Activated B cell treated with CpG ODN at 0.5 μM for 24 hours (primary cell): ENCODE results near the gene CXXC5. TPM values are rescaled to one million over a fixed set of nuclear protein-coding genes. Genes with fewer than 3 reads are reported as not detected.

Experiments
- ATAC-seq: fragments of 200-7000 bp; cut with Tn5 transposase; one replicate; pipeline ENCODE4 v1.10.0; 2021; ENCODE audit warnings: low read depth, mild to moderate bottlenecking, moderate library complexity
- CTCF ChIA-PET: fragments of 350-600 bp; sonication (Branson Sonifier 250); formaldehyde crosslinking; loops from one replicate; lab custom pipeline; 2021; ENCODE audit warnings: antibody characterized with exemption; lab: Charles Lee
- POLR2A ChIA-PET: fragments of 350-600 bp; sonication (Branson Sonifier 250); formaldehyde crosslinking; loops from one replicate; lab custom pipeline; 2021; ENCODE audit warnings: antibody characterized with exemption; lab: Charles Lee
- DNase-seq: peaks from one replicate; pipeline ENCODE4 v3.0.0; 2022
- H3K27ac Mint-ChIP-seq: one replicate; pipeline ENCODE4 v1.8.0; 2020; ENCODE audit warnings: mixed read lengths
- H3K27me3 Mint-ChIP-seq: one replicate; pipeline ENCODE4 v1.8.0; 2021; ENCODE audit warnings: mixed read lengths
- H3K36me3 Mint-ChIP-seq: one replicate; pipeline ENCODE4 v1.8.0; 2021; ENCODE audit warnings: low read depth, mixed read lengths
- H3K4me1 Mint-ChIP-seq: one replicate; pipeline ENCODE4 v1.8.0; 2021; ENCODE audit warnings: mixed read lengths
- H3K4me3 Mint-ChIP-seq: one replicate; pipeline ENCODE4 v1.8.0; 2020; ENCODE audit warnings: mild to moderate bottlenecking, mixed read lengths
- H3K9me3 Mint-ChIP-seq: one replicate; pipeline ENCODE4 v1.8.0; 2020; ENCODE audit warnings: mixed read lengths
- CTCF ChIP-seq: fragments of 200-600 bp; IDR thresholded peaks from one replicate; pipeline ENCODE4 v1.8.0; 2022; ENCODE audit warnings: antibody characterized with exemption, mild to moderate bottlenecking
- intact Hi-C: fragments of 100-400 bp; cut with micrococcal nuclease; formaldehyde crosslinking; loops from one replicate; pipeline ENCODE4 v1.15.1; 2024
- total RNA-seq: library from RNA; stranded (reverse); gene quantifications from 2 replicates; pipeline ENCODE4 v1.2.3, GENCODE V29; 2022

Gene CXXC5
- total RNA-seq, 1 donor from 2014 or later, result 115 TPM

DNA sequence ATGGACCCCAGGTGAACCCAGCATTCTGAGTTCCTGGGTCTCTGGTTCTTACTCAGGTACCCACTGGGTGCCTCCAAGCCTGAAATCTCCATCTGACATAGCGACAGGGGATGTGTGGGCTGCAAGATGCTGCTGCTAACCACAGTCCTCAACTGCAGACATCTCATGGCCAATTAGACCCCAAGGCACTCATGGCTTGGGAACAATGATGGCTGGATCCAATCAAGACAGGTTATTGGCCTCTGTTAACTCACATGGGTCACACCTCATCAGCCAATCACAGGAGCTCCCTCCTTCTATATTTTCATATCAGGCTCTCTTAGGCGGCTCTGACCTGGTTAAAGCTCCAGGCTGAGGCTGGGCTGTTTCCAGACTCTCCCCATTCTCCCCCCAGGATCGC, 57.0 kb downstream of the CXXC5 start:
- DNase-seq (no peak), ATAC-seq (no peak)
- ChIA-PET CTCF (interaction anchor here (1.0 to 1.8 kb wide), 2 partner anchors 15 to 61 kb away, joined by 3 to 4 read pairs; no protein-coding TSS in a partner anchor), POLR2A (no interaction called here)
- H3K9me3 Mint-ChIP-seq, result no peaks in the 10 kb centered on the region
- no peaks in the 10 kb centered on the region for H3K36me3 Mint-ChIP-seq
- no peak overlapping the region for H3K27ac Mint-ChIP-seq
- H3K4me1 Mint-ChIP-seq, result peaks cover 48% of the 10 kb centered on the region
- intact Hi-C loops, result no loop called here
- peaks cover 8% of the 10 kb centered on the region for H3K27me3 Mint-ChIP-seq
- no peak overlapping the region for H3K4me3 Mint-ChIP-seq
- TF ChIP-seq CTCF, result no peak

DNA sequence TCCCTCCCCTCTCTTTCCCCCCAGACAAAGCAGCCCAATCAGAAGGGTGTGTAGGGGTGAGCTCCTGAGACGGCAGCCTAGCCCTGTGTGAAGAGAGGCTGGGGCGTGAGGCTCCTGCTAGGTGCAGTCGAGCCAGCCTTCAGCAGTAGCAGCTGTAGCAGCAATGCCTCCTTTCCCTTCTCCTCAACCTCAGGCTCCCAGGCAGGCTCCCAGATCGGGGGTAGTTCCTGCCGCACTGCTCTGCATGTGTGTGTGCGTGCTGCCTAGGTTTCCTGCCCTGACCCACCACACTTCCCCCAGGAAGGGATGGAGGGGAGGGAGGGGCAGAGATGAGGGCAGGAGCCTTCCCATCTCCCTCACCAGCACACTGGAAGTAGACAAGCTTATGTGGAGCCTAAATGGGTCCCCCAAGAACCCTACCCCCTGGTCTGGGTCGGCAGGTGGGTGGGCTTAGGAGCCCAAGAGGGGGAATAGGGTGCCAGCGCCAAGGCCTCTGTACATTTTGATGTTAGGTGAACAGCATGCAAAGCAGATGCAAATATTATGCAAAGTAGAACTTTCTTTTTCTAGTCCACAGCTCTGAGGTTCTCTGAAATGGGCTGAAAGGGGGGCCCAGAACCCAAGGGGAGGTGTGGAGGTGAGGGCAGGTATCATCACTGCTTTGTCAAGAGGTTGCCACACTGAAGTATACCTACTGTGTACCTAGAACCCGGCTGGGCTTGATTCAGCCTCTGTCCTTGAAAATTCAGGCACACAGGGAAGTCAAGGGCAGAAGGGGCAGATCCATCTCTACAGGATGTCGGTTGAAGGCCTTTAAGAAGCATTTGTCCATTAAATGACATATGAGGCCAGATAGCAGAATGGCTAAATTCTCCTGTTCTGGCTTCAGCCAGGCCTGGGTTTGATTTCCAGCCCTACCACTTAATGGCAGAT, 57.8 kb downstream of the CXXC5 start:
- ChIA-PET POLR2A (interaction anchor here (1.9 kb wide), 1 partner anchor 70 kb away, joined by 6 read pairs; no protein-coding TSS in a partner anchor), CTCF (interaction anchor here (1.0 to 1.8 kb wide), 3 partner anchors 15 to 72 kb away, joined by 3 to 4 read pairs (median 4); no protein-coding TSS in a partner anchor)
- H3K9me3 Mint-ChIP-seq, result no peaks in the 10 kb centered on the region
- H3K27ac Mint-ChIP-seq, result no peak overlapping the region
- no peak for ATAC-seq
- no peak overlapping the region for H3K4me3 Mint-ChIP-seq
- H3K27me3 Mint-ChIP-seq, result peaks cover 8% of the 10 kb centered on the region
- intact Hi-C loops, result no loop called here
- no peaks in the 10 kb centered on the region for H3K36me3 Mint-ChIP-seq
- TF ChIP-seq CTCF, result no peak
- H3K4me1 Mint-ChIP-seq, result peaks cover 47% of the 10 kb centered on the region
- no peak for DNase-seq

DNA sequence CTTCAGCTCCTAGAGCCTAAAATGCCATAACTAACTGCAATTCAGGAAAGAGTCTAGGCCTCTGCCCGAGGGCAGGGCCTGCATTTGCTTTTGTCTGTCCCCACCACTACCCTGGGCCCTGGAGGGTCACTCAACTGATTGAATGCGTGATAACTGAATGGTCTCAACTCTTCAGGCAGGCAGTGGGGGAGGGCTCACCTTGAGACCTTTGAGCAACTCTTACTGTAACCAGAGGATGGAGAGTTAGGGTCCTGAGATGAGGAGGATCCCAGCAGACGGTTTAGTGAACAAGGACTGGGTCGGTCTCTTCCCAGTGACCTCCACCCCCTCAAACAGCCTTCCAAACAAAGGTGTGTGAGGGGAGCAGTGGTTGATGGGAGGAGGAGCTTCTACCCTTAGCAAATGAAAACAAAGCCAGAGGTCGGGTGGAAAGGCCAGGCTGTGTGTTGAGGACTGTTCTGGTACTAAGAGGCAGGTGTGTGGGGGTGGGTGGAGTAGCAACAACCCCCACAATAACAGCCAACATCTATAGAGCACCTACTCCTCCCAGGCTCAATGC, 59.4 kb downstream of the CXXC5 start:
- CTCF ChIA-PET, result no interaction called here
- intact Hi-C loops, result no loop called here
- no peak for ATAC-seq
- no peak for TF ChIP-seq CTCF
- Mint-ChIP-seq H3K27me3 (peaks cover 5% of the 10 kb centered on the region), H3K27ac (no peak overlapping the region), H3K9me3 (no peaks in the 10 kb centered on the region), H3K4me1 (peaks cover 41% of the 10 kb centered on the region), H3K4me3 (no peak overlapping the region), H3K36me3 (no peaks in the 10 kb centered on the region)
- POLR2A ChIA-PET, result interaction anchor here (1.0 to 1.9 kb wide), 3 partner anchors 40 to 71 kb away, joined by 3 to 6 read pairs (median 3); no protein-coding TSS in a partner anchor
- DNase-seq, result no peak

DNA sequence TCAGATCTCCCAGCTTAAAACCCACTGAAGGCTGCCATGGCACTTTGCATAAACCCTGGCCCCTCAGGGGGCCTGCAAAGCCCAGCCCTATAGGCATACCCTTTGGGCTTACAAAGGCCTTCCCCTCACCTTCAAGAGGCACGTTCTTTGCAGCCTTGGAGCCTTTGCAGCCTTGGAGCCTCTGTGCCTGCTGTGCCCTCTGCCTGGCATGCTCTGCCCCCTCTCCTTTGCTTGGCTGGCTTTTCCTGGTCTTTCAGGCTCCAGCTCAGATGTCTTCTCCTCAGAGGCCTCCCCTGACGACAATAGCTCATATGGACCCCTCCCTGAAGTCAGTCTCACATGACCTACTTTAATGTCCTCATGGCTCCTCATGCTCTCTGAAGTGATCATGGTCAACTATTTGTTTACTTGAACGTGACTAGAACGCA, 60.3 kb downstream of the CXXC5 start:
- Mint-ChIP-seq H3K4me1 (peaks cover 39% of the 10 kb centered on the region), H3K4me3 (no peak overlapping the region), H3K27me3 (peaks cover 3% of the 10 kb centered on the region), H3K9me3 (no peaks in the 10 kb centered on the region), H3K27ac (no peak overlapping the region), H3K36me3 (no peaks in the 10 kb centered on the region)
- ChIA-PET POLR2A (interaction anchor here (0.7 to 4.1 kb wide), 6 partner anchors 8 to 190 kb away, joined by 3 to 56 read pairs (median 16); partner anchors contain the start of gene UBE2D2), CTCF (interaction anchor here (2.3 kb wide), 1 partner anchor 57 kb away, joined by 7 read pairs; no protein-coding TSS in a partner anchor)
- intact Hi-C loops, result no loop called here
- TF ChIP-seq CTCF, result no peak
- ATAC-seq, result no peak
- DNase-seq, result no peak
